Measurements from ENCODE around the gene CITED4. TPM values are rescaled to one million over a fixed set of nuclear protein-coding genes. Genes with fewer than 3 reads are reported as not detected.

The CITED4 gene
- total RNA-seq, 1 donor from 2014 or later = 3.8 TPM

- no peak for TF ChIP-seq CTCF (IDR thresholded peaks at IDR 0.05; ENCODE audit: partially characterized antibody, unreplicated experiment)
- Mint-ChIP-seq H3K36me3 (ENCODE audit: unreplicated experiment) (peaks cover 6% of the 10 kb centered on the region), H3K4me3 (ENCODE audit: unreplicated experiment) (no peak overlapping the region), H3K27me3 (ENCODE audit: unreplicated experiment) (peaks cover 6% of the 10 kb centered on the region), H3K9me3 (ENCODE audit: unreplicated experiment) (peaks cover 5% of the 10 kb centered on the region), H3K4me1 (ENCODE audit: low read depth, unreplicated experiment) (peaks cover 14% of the 10 kb centered on the region), H3K27ac (ENCODE audit: unreplicated experiment) (no peak overlapping the region)
- no peak for DNase-seq
These were observed 16.3 kb downstream of the CITED4 start for GRCh38 chr1:40845895-40846294.

- Mint-ChIP-seq H3K4me3 (ENCODE audit: unreplicated experiment) (peak overlapping the region; percentile 55), H3K27me3 (ENCODE audit: unreplicated experiment) (peaks cover 6% of the 10 kb centered on the region), H3K36me3 (ENCODE audit: unreplicated experiment) (peaks cover 6% of the 10 kb centered on the region), H3K27ac (ENCODE audit: unreplicated experiment) (no peak overlapping the region), H3K9me3 (ENCODE audit: unreplicated experiment) (peaks cover 8% of the 10 kb centered on the region), H3K4me1 (ENCODE audit: low read depth, unreplicated experiment) (peaks cover 14% of the 10 kb centered on the region)
- TF ChIP-seq CTCF (IDR thresholded peaks at IDR 0.05; ENCODE audit: partially characterized antibody, unreplicated experiment) = no peak
- no peak for DNase-seq
These were observed 17.0 kb downstream of the CITED4 start for GRCh38 chr1:40844887-40845878.

GRCh38 chr1:40844079-40844478, 18.1 kb downstream of the CITED4 start:
- Mint-ChIP-seq H3K27me3 (ENCODE audit: unreplicated experiment) (peaks cover 8% of the 10 kb centered on the region), H3K36me3 (ENCODE audit: unreplicated experiment) (peaks cover 6% of the 10 kb centered on the region), H3K4me1 (ENCODE audit: low read depth, unreplicated experiment) (peaks cover 14% of the 10 kb centered on the region), H3K27ac (ENCODE audit: unreplicated experiment) (peak overlapping the region; percentile 25), H3K4me3 (ENCODE audit: unreplicated experiment) (peak overlapping the region; percentile 0), H3K9me3 (ENCODE audit: unreplicated experiment) (peaks cover 8% of the 10 kb centered on the region)
- TF ChIP-seq CTCF (IDR thresholded peaks at IDR 0.05; ENCODE audit: partially characterized antibody, unreplicated experiment) = no peak
- DNase-seq = peak; percentile 67

GRCh38 chr1:40842691-40843090, 19.5 kb downstream of the CITED4 start:
- peaks cover 7% of the 10 kb centered on the region for H3K9me3 Mint-ChIP-seq (ENCODE audit: unreplicated experiment)
- peaks cover 6% of the 10 kb centered on the region for H3K36me3 Mint-ChIP-seq (ENCODE audit: unreplicated experiment)
- no peak for DNase-seq
- no peak overlapping the region for H3K27ac Mint-ChIP-seq (ENCODE audit: unreplicated experiment)
- peaks cover 14% of the 10 kb centered on the region for H3K4me1 Mint-ChIP-seq (ENCODE audit: low read depth, unreplicated experiment)
- H3K27me3 Mint-ChIP-seq (ENCODE audit: unreplicated experiment) = peaks cover 4% of the 10 kb centered on the region
- no peak overlapping the region for H3K4me3 Mint-ChIP-seq (ENCODE audit: unreplicated experiment)
- no peak for TF ChIP-seq CTCF (IDR thresholded peaks at IDR 0.05; ENCODE audit: partially characterized antibody, unreplicated experiment)

GRCh38 chr1:40842207-40842606, 20.0 kb downstream of the CITED4 start:
- Mint-ChIP-seq H3K27ac (ENCODE audit: unreplicated experiment) (no peak overlapping the region), H3K4me1 (ENCODE audit: low read depth, unreplicated experiment) (peaks cover 14% of the 10 kb centered on the region), H3K4me3 (ENCODE audit: unreplicated experiment) (no peak overlapping the region), H3K36me3 (ENCODE audit: unreplicated experiment) (peaks cover 6% of the 10 kb centered on the region), H3K27me3 (ENCODE audit: unreplicated experiment) (peaks cover 4% of the 10 kb centered on the region), H3K9me3 (ENCODE audit: unreplicated experiment) (peaks cover 9% of the 10 kb centered on the region)
- TF ChIP-seq CTCF (IDR thresholded peaks at IDR 0.05; ENCODE audit: partially characterized antibody, unreplicated experiment) = no peak
- DNase-seq = no peak

Data from glutamatergic neuron (in vitro differentiated cells).